HG03565 (cell line): ENCODE results near the gene ZFAND2B.
"Not testable (repeated sequence)": the region's sequence is repeated elsewhere in the genome, so short reads cannot be mapped to it uniquely, and the experiment has no call there.

ENCODE experiments used
- ATAC-seq: cut with Tn5 transposase; IDR thresholded peaks from one replicate; pipeline ENCODE4 v1.9.1; 2021; ENCODE audit warnings: mild to moderate bottlenecking, moderate library complexity; ENCODE audit not compliant: unreplicated experiment

ZFAND2B gene

DNA sequence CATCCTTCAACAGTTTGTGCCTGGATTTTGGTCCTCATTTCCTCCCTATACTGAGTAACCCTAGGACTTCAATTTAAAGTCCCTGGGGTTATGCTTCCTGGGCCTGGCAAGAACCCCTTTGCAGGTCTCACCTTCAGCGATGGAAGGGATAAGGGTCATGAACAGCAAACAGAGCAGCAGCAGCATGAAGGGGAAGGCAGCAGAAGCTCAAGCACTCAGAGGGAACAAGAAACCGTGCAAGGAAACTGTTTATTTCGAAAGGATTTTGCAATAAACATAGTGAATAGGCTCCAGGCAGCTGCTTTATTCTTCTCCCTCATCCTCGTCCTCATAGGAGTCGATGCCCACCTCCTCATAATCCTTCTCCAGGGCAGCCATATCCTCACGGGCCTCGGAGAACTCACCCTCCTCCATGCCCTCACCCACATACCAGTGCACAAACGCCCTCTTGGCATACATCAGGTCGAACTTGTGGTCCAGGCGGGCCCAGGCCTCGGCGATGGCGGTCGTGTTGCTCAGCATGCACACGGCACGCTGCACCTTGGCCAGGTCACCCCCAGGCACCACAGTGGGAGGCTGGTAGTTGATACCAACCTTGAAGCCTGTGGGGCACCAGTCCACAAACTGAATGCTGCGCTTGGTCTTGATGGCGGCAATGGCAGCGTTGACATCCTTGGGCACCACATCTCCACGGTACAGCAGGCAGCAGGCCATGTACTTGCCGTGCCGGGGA lies 43.6 kb downstream of the ZFAND2B start:
- ATAC-seq = no peak

GRCh38 chr2:219251656-219252055 lies 45.1 kb downstream of the ZFAND2B start:
- ATAC-seq = no peak

DNA sequence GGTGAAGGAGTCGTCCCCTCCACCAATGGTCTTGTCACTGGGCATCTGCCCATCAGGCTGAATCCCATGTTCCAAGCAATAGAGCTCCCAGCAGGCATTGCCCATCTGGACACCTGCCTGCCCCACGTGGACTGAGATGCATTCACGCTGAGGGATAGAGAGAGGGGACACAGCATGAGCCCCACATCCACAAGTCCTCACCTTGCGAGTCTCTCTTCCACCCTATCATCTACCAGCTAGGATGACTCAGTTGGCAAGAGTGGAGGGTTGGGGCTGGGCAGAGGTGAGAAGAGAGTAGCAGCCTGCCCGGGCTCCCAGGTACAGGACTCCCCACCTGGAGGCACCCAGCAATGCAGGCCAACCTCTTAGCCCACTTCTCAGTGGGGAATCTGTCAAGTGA lies 45.5 kb downstream of the ZFAND2B start:
- no peak for ATAC-seq

DNA sequence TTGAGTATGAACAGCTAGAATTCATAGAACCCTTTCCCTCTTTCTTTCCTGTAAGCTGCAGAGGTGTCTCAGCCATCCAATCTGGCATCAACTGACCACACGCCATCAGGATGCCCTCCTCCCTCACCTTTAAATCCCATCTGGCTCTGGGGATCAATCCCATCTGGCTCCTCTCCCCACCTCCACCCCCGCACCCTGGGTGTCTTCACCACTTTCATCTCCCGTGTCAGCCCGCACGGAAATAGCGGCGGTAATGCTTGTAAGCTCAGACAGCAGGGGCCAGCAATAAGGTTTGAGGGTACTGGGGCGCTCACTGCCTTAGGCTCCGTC lies 46.0 kb downstream of the ZFAND2B start:
- ATAC-seq = no peak

DNA sequence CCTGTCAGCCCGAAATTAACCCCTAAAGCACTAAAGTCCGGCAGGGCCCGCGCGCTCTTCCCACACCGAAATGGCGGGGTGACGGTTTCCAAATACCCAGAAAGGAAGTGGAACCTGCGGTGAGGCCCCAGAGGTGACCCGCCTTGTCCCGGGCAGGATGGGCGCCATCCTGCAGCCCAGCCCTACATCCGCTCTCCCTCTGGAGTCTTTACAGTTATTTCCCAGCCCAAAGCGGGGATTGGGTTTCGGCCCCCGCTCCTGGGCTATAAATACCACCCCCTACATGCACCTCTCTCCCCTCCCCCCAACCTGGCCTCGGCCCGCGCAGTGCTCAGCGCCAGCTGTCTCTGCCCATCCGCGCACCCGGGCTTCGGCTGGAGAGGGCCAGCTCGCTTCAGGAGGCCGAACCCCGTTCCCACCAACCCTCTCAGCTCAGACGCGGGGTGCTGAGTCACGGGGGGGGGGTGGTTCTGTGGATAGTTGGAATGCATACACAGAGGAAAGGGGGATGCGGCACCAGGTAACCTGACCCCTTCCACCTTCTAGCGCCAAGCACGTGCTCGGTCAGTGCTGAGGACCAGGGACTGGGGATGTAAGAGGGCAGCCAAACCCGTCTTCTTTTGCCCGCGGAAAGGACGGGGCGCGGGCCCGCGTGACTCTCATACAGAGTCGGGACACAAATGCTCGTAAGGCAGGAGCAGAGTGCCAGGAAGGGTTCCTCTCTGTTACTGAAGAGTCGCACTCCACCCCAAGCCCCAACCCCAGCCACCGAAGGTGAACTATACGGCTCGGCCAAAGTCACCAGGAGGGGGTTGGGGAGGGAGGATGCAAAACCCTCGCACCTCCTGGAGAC lies 46.5 kb downstream of the ZFAND2B start, which contains the start of gene TUBA4B:
TUBA4B (plus strand) TSS at position 344 of the 853 bp plus-strand sequence; CDS start at position 509, 165 bp downstream.
- ATAC-seq = no peak

DNA sequence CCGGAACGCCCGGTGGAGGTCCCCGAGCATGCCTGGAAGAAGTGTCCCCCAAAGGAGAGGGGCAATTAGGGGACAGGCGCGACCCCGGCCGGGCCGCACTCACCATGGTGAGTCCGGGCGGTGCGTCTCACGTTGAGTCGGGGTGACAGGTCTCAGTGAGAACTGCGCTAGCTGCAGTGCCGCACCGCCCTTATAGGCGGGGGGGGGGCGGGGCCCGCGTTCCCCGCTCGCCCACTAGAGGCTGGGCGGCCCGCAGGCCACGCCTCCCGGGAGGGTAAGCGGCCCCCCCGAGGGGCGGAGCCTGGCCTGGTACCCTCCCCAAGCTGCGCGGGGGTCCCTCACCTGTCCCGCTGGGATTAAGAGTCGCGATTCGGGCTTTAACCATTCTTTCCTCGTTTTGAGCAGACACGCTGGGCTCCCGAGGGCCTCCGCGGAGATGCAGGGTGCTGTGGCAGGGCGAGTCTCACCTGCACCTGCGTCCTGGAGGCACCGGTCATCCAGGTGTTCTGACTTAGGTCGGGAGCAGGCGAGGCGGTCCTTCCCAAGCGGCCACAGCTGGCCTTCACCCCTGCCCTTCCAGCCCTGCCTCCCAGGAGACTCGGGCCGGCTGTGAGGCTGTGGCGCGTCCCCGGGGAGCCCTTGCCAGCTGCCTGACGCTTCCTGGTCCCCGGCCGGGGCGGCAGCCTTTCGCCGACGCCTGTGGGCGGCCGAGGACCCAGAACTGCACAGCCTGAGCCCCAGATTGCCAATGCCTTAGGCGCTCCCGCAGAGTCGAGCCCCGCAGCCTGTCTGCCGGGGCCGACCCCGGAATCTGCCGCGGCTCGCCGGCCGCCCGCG lies 47.4 kb downstream of the ZFAND2B start, which contains the start of gene TUBA4A:
TUBA4A (minus strand) TSS at position 166 of the 837 bp plus-strand sequence; CDS start at position 106, 60 bp downstream.
- ATAC-seq = peak; percentile 38

GRCh38 chr2:219254590-219255201 lies 48.1 kb downstream of the ZFAND2B start:
- ATAC-seq = peak; percentile 17

DNA sequence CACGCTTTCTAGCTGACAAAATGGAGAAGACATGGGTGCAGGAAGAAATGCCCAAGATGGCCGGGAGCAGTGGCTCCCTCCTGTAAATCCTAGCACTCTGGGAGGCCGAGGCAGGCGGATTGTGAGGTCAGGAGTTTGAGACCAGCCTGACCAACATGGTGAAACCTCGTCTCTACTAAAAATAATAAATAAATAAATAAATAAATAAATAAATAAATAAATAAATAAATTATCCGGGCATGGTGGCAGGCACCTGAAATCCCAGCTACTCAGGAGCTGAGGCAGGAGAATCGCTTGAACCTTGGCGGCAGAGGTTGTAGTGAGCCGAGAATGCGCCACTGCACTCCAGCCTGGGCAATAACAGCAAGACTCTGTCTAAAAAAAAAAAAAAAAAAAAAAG lies 52.4 kb downstream of the ZFAND2B start:
- ATAC-seq = not testable (repeated sequence)
